Neural crest cell (in vitro differentiated cells): Measurements from ENCODE around the gene SCLT1. TPM values are rescaled to one million over a fixed set of nuclear protein-coding genes. Genes with fewer than 3 reads are reported as not detected.

Experiments
- DNase-seq: peaks from one replicate; pipeline ENCODE4 v3.0.0; 2021; ENCODE audit warnings: low read depth, mixed read lengths, low spot score
- H3K27ac Mint-ChIP-seq: one replicate; pipeline ENCODE4 v1.8.0; 2021; ENCODE audit warnings: mild to moderate bottlenecking, mixed read lengths; ENCODE audit not compliant: unreplicated experiment
- H3K27me3 Mint-ChIP-seq: 2 replicates; pipeline ENCODE4 v1.8.0; 2021; ENCODE audit warnings: low read depth, mild to moderate bottlenecking, mixed read lengths
- H3K36me3 Mint-ChIP-seq: 2 replicates; pipeline ENCODE4 v1.8.0; 2021; ENCODE audit warnings: low read depth, mild to moderate bottlenecking, mixed read lengths
- H3K4me1 Mint-ChIP-seq: 2 replicates; pipeline ENCODE4 v1.8.0; 2021; ENCODE audit warnings: mixed read lengths
- H3K4me3 Mint-ChIP-seq: one replicate; pipeline ENCODE4 v1.8.0; 2021; ENCODE audit warnings: mild to moderate bottlenecking, mixed read lengths
- H3K9me3 Mint-ChIP-seq: 2 replicates; pipeline ENCODE4 v1.8.0; 2021; ENCODE audit warnings: mixed read lengths
- total RNA-seq: library from RNA; stranded (reverse); gene quantifications from 2 replicates; pipeline ENCODE4 v1.2.1, GENCODE V29; 2021
- TF ChIP-seq, protein P1 (sequence below): fragments of 200-600 bp; sonication (generic); conservative IDR thresholded peaks from 2 replicates; pipeline ENCODE4 v1.5.0; 2021; ENCODE audit warnings: antibody characterized with exemption, mild to moderate bottlenecking

Gene SCLT1
- total RNA-seq, 1 donor from 2014 or later: 22.7 TPM

DNA sequence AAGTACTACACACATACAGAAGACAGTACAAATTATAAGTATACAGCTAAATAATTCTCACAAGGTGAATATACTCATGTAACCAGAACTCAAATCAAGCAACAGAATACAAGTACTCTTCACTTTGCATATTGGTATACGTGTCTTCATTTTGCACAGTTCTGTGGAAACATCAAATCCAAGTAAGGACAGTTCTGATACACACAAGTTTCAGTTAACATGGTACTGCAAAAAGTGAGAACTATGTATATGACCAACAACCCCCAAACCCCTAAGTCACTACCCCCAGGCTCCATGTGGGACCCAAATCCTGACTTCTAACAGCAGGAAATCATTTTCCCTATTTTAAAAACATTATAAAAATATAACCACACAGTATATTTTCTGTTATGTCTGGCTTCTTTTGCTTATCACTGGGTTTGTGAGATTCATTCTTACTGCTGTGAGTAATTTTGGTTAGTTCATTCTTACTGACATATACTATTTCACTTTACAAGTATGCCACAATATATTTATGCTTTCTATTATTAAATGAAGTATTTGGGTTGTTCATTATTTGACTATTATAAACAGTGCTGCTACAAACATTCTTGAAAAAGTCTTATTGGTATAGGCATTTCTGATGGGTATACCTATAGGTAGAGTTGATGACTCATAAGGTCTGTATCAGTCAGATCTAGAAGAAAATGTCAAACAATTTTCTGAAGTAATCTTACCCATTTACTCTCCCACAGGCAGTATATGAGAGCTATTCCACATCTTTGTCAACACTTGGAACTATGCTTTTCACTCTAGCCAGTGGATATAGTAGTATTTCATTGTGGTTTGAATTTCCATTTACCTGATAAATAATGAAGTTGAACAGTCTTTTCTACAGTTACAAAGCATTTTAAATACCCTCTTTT, 47.0 kb downstream of the SCLT1 start:
- Mint-ChIP-seq H3K36me3 (peaks cover 20% of the 10 kb centered on the region), H3K4me1 (no peaks in the 10 kb centered on the region), H3K4me3 (no peak overlapping the region), H3K27me3 (no peaks in the 10 kb centered on the region), H3K9me3 (peaks cover 15% of the 10 kb centered on the region), H3K27ac (no peak overlapping the region)
- TF ChIP-seq, protein P1, sequence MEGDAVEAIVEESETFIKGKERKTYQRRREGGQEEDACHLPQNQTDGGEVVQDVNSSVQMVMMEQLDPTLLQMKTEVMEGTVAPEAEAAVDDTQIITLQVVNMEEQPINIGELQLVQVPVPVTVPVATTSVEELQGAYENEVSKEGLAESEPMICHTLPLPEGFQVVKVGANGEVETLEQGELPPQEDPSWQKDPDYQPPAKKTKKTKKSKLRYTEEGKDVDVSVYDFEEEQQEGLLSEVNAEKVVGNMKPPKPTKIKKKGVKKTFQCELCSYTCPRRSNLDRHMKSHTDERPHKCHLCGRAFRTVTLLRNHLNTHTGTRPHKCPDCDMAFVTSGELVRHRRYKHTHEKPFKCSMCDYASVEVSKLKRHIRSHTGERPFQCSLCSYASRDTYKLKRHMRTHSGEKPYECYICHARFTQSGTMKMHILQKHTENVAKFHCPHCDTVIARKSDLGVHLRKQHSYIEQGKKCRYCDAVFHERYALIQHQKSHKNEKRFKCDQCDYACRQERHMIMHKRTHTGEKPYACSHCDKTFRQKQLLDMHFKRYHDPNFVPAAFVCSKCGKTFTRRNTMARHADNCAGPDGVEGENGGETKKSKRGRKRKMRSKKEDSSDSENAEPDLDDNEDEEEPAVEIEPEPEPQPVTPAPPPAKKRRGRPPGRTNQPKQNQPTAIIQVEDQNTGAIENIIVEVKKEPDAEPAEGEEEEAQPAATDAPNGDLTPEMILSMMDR: no peak
- no peak for DNase-seq

DNA sequence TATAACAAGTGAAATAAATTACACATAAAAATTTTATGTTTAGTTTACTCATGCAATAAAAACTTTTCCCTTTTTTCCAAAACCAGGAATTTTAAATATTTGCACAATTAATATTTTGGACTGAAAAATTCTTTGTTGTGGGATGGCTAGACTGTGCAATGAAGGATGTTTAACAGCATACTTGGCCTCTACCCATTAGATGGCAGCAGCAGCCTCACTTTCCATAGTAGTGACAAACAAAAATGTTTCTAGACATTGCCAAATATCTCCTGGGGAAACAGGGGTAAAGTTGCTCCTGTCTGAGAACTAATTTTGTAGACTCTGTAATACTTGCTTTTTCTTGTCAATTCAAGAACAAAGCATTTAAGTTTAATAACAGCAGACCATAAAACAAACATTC, 49.8 kb downstream of the SCLT1 start:
- Mint-ChIP-seq H3K27me3 (no peaks in the 10 kb centered on the region), H3K27ac (no peak overlapping the region), H3K9me3 (peaks cover 6% of the 10 kb centered on the region), H3K36me3 (peaks cover 7% of the 10 kb centered on the region), H3K4me1 (no peaks in the 10 kb centered on the region), H3K4me3 (no peak overlapping the region)
- TF ChIP-seq, protein P1: no peak
- DNase-seq: no peak

DNA sequence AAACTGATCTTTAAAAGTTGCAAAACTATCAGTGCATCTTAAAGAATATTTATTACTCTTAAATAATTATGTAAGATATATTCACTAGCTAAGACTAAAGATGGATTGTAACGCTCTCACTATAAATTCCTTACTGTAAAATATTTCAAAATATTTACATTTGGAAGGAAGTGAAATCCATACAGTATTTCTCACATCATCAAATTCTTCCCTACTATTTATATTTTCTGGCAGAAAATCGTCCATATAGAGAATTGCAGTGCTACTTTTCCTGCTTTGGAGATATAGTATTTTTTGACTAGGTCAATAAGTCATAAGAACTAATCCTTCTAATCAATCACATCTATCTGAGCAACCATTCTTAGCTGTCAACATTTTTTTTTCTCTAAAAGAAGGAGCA, 52.9 kb downstream of the SCLT1 start:
- H3K4me3 Mint-ChIP-seq: no peak overlapping the region
- H3K9me3 Mint-ChIP-seq: no peaks in the 10 kb centered on the region
- no peaks in the 10 kb centered on the region for H3K27me3 Mint-ChIP-seq
- TF ChIP-seq, protein P1: no peak
- H3K36me3 Mint-ChIP-seq: peaks cover 5% of the 10 kb centered on the region
- no peak overlapping the region for H3K27ac Mint-ChIP-seq
- no peak for DNase-seq
- no peaks in the 10 kb centered on the region for H3K4me1 Mint-ChIP-seq

DNA sequence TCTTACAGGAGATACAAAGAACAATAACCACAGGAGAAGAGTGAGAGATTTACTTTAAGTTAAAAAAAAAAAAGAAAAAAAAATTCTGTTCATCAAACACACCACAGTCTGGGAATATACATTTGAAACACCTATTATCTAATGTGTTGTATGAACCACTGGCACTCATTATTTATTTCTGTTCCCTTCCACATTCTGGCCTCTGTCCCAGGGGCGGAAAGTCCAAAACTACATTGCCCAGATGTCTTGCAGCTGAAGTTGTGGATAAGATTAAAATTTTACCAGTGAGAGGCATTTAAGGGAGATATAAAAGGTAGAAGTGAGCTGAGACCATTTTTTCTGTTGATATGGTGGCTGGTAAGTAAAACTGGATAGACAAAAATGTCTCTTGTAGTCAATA, 56.2 kb downstream of the SCLT1 start:
- H3K27me3 Mint-ChIP-seq: no peaks in the 10 kb centered on the region
- H3K4me1 Mint-ChIP-seq: no peaks in the 10 kb centered on the region
- no peak overlapping the region for H3K27ac Mint-ChIP-seq
- no peaks in the 10 kb centered on the region for H3K9me3 Mint-ChIP-seq
- peaks cover 15% of the 10 kb centered on the region for H3K36me3 Mint-ChIP-seq
- no peak overlapping the region for H3K4me3 Mint-ChIP-seq
- DNase-seq: no peak
- TF ChIP-seq, protein P1: no peak

DNA sequence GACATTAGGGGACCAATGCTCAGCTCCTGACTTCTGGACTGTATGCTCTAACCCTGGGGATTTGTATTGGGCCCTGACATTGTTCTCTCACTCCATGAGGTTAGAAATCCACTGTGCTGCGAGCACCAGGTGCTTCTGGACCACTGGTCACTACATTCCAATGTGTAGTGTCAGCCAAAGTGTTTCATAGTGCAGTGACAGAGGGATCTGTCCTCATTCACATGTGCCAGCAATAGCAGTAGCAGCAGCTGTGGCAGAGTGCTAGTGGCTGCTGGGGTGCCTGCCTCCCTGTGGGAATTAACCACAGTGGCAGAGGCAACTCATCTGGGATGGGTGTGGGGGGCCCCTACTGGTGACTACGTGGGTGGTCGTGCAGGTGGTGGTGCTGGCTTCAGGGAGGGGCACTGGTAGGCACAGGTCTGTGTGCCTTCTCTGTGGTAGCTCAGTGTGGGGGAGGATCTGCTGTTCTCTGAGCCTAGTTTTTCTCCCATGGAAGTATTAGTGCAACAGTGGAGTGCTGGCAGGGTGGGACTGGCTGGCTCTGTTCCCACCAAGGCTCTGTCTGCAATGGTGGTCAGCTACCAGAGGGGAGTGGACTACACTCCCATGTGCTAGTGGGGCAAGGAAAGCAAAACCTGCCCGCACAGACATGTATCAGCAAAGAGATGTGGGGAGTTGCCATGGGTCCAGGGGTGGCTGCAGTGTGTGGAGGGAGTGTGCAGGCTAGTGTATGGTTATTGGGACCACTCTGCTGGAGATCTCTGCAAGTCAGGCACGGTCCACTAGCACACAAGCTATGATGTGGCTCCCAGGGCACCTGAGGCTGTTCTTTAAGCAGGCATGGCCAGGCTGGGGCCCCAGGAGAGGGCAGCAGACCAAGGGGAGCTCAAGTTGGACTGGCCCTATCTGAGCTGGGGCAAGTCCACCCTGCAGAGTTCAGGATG, 78.5 kb downstream of the SCLT1 start:
- Mint-ChIP-seq H3K27ac (no peak overlapping the region), H3K9me3 (peaks cover 35% of the 10 kb centered on the region), H3K27me3 (no peaks in the 10 kb centered on the region), H3K36me3 (peaks cover 61% of the 10 kb centered on the region), H3K4me1 (no peaks in the 10 kb centered on the region), H3K4me3 (no peak overlapping the region)
- TF ChIP-seq, protein P1: no peak
- DNase-seq: no peak
